Breast epithelium (tissue), 3 donors: Measurements from ENCODE around the gene CLIC3.

Experiments
- POLR2A ChIP-seq: fragments of 450-650 bp; IDR thresholded peaks from one replicate; pipeline ENCODE4 v1.6.1; 2016; ENCODE audit warnings: antibody characterized with exemption, mild to moderate bottlenecking, moderate library complexity
- TF ChIP-seq, protein P1 (sequence below), 3 donors: fragments of 450-650 bp; IDR thresholded peaks; one replicate each; pipeline ENCODE4 v1.5.1; 2016 to 2017; ENCODE audit warnings: antibody characterized with exemption in 3 of 3, mild to moderate bottlenecking in 3 of 3, moderate library complexity in 3 of 3

DNA sequence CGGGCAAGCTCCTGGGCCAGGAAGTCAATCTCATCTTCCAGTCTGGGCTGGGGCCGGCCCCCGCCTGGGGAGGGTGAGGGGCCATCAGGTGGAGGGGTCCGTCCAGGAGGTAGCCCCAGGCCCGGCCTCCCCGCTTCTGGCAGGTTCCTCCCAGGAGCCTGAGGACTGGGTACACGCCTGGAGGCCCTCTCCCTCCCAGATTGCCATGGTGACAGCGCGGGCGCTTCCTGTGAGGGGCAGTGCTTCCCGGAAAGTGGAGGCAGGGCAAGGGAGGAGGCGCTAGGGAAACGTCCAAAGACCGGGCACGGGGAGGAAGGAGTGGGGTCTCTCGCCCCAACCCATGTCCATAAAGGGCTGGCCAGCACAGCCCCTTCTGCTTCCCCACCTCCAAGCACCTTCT, 44.8 kb upstream of the CLIC3 start:
- no peak for TF ChIP-seq POLR2A
- TF ChIP-seq, protein P1, sequence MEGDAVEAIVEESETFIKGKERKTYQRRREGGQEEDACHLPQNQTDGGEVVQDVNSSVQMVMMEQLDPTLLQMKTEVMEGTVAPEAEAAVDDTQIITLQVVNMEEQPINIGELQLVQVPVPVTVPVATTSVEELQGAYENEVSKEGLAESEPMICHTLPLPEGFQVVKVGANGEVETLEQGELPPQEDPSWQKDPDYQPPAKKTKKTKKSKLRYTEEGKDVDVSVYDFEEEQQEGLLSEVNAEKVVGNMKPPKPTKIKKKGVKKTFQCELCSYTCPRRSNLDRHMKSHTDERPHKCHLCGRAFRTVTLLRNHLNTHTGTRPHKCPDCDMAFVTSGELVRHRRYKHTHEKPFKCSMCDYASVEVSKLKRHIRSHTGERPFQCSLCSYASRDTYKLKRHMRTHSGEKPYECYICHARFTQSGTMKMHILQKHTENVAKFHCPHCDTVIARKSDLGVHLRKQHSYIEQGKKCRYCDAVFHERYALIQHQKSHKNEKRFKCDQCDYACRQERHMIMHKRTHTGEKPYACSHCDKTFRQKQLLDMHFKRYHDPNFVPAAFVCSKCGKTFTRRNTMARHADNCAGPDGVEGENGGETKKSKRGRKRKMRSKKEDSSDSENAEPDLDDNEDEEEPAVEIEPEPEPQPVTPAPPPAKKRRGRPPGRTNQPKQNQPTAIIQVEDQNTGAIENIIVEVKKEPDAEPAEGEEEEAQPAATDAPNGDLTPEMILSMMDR (IDR thresholded peaks at IDR 0.05) = no peak
